Gastrocnemius medialis (tissue), 4 donors: ENCODE results near the gene NAPEPLD. TPM values are rescaled to one million over a fixed set of nuclear protein-coding genes. Genes with fewer than 3 reads are reported as not detected.
"Not testable (repeated sequence)": the region's sequence is repeated elsewhere in the genome, so short reads cannot be mapped to it uniquely, and the experiment has no call there.

Experiments used
- ATAC-seq, 2 donors: fragments of 150-250 bp; one replicate each; pipeline ENCODE4 v1.9.1; 2016
- DNase-seq, 2 donors: peaks; one replicate each; pipeline ENCODE4 v3.0.0-alpha.2; 2019
- H3K27ac ChIP-seq, 4 donors: fragments of 200-600 bp; sonication (generic); 1 replicate in 1 of 4; 2 replicates in 3 of 4; pipeline ENCODE4 v1.5.1; 2016 to 2018; ENCODE audit warnings: mild to moderate bottlenecking in 2 of 4, moderate library complexity in 1 of 4
- H3K27me3 ChIP-seq, 3 donors: fragments of 200-600 bp; sonication (generic) in 2 of 3; 1 replicate in 1 of 3; 2 replicates in 2 of 3; pipeline versions ENCODE4 v1.5.1 to v1.6.0; 2016 to 2019; ENCODE audit warnings: mild to moderate bottlenecking in 1 of 3, moderate library complexity in 1 of 3
- H3K36me3 ChIP-seq, 2 donors: fragments of 200-600 bp; sonication (generic) in 1 of 2; one replicate each; pipeline ENCODE4 v1.5.1; 2017 to 2018
- H3K4me1 ChIP-seq, 2 donors: fragments of 200-600 bp; sonication (generic) in 1 of 2; one replicate each; pipeline ENCODE4 v1.5.1; 2016 to 2017; ENCODE audit warnings: mild to moderate bottlenecking in 2 of 2
- H3K4me3 ChIP-seq, 4 donors: fragments of 200-600 bp; sonication (generic) in 3 of 4; 1 replicate in 1 of 4; 2 replicates in 3 of 4; pipeline ENCODE4 v1.5.1; 2016 to 2019; ENCODE audit warnings: mild to moderate bottlenecking in 2 of 4
- H3K9me3 ChIP-seq, 3 donors: fragments of 200-600 bp; sonication (generic) in 2 of 3; 1 replicate in 1 of 3; 2 replicates in 2 of 3; pipeline ENCODE4 v1.5.1; 2016 to 2019
- CTCF ChIP-seq, 5 experiments: fragments of 450-650 bp in 3 of 5; fragments of 200-600 bp in 2 of 5; sonication (generic) in 2 of 5; IDR thresholded peaks in 4 of 5; conservative IDR thresholded peaks in 1 of 5; 1 replicate in 4 of 5; 2 replicates in 1 of 5; pipeline ENCODE4 v1.5.1; 2016 to 2019; ENCODE audit warnings: antibody characterized with exemption in 5 of 5, mild to moderate bottlenecking in 3 of 5, moderate library complexity in 3 of 5
- POLR2A ChIP-seq, 2 donors: fragments of 450-650 bp; IDR thresholded peaks; one replicate each; pipeline ENCODE4 v1.6.1; 2017; ENCODE audit warnings: antibody characterized with exemption in 2 of 2, mild to moderate bottlenecking in 2 of 2, moderate library complexity in 2 of 2
- in situ Hi-C, 4 donors: fragments of 200-750 bp; cut with MboI; loops; one replicate each; pipeline versions ENCODE4 v1.15.0 to v1.8.0; 2017; ENCODE audit warnings: low sequenced_read_pairs in 4 of 4
- intact Hi-C: fragments of 100-400 bp; cut with DNase I; formaldehyde crosslinking; loops from one replicate; pipeline ENCODE4 v1.15.1; 2023; ENCODE audit warnings: low total_unique reads
- total RNA-seq, 4 donors: library from RNA; depleted of rRNA; stranded (reverse); fragments of >200 nt; gene quantifications; one replicate each; pipeline versions ENCODE4 v1.1.0 to v1.2.3, GENCODE V29; 2016

NAPEPLD gene
- total RNA-seq, 4 donors from 2014 or later = 2.3 to 5.7 (median 4.0) TPM

DNA sequence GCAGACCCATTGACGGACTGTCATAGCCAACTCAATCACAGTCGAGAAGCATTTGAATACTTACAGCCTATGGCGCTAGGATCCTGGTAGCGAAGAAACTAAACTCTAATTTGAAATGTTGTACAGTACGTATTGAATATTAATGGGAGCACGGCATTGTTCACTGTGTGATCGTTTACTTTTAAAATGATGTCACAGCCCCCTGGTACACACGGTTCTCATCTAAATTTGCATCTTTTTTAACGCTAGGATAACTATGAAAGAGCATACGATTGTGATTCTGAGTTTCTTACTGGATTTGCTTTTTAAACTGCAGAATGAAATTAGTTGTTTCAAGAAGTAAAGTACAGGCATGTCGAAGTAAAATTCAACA is 895 bp upstream of the NAPEPLD start:
- ATAC-seq = peak; percentile 16 to 32

DNA sequence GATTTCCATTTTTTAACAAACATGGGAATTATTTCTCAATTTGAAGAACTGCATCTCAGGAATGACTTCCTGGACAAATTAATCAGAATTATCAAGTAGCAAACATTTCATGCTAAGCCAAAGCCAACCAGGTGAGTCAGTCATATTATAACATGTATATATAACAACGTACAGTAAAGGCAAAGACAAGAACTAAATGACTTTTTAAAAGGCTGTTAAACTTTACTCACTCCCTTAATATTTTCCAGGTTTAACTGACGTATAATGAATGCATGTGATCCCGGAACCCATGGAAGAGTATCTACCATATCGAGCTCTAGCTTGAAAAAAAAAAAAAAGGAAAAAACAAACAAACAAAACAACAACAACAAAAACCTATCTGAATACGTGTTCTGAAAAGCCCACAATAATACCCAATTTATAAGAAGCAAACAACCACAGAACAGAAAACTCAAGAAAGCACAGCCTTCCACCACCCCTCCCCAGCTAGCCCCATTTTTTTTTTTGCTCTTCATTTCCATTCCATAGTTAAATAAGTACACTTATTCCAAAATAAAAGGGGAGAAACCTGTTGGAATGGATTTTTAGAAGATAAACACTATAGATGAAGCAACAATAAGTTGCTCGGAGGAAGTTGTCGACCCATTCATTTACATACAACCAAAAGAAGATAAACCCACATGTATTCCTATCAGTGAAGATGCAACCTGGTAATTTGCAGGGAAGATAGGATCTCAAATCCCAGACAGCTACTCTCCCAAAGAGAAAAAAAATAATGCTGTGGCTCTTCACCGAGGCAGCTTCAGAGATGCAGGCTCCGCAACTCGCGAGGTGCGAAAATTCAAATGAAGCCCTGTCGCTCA is 537 bp downstream of the NAPEPLD start:
- in situ Hi-C loops = loop anchor here in 1 of 4 donors (10.0 kb wide), 1 partner anchor 64 kb away; no protein-coding TSS in a partner anchor

More for the DNA sequence above, 895 bp upstream of the NAPEPLD start:
- peak overlapping the region; percentile 84 to 96 (median 92) for H3K27ac ChIP-seq
- in situ Hi-C loops (loop anchor here in 1 of 4 donors (10.0 kb wide), 1 partner anchor 65 kb away; no protein-coding TSS in a partner anchor), intact Hi-C loops (loop anchor here (2.0 kb wide), 1 partner anchor 75 kb away; the partner anchor contains the start of genes ARMC10 and FBXL13)
- TF ChIP-seq POLR2A (IDR thresholded peaks at IDR 0.05) (no peak), CTCF (IDR thresholded peaks at IDR 0.05 in 4 of 5, conservative IDR thresholded peaks at IDR 0.05 in 1 of 5) (no peak)
- H3K27me3 ChIP-seq = no peaks in the 10 kb centered on the region
- H3K4me1 ChIP-seq = peaks cover 25 to 29% of the 10 kb centered on the region in 2 donors
- no peaks in the 10 kb centered on the region for H3K36me3 ChIP-seq
- no peaks in the 10 kb centered on the region for H3K9me3 ChIP-seq
- peak overlapping the region; percentile 69 to 94 (median 81) for H3K4me3 ChIP-seq
- DNase-seq = no peak

DNA sequence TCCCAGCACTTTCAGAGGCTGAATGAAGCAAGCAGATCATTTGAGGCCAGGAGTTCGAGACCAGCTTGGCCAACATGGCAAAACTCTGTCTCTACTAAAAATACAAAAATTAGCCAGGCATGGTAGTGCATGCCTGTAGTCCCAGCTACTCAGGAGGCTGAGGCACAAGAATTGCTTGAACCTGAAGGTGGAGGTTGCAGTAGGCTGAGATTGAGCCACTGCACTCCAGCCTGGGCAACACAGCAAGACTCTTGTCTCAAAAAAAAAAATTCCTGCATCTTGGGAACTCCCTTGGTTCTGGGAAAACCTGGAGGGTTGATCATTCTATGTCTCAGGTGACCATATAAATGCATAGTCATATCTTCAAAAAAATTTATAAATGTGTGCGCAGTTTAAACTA is 4.1 kb downstream of the NAPEPLD start:
- H3K9me3 ChIP-seq, H3K4me3 ChIP-seq, H3K36me3 ChIP-seq, H3K27ac ChIP-seq, DNase-seq, intact Hi-C loops, H3K27me3 ChIP-seq, ATAC-seq: not testable (repeated sequence)
- H3K4me1 ChIP-seq = peaks cover 22 to 27% of the 10 kb centered on the region in 2 donors
- in situ Hi-C loops = loop anchor here in 1 of 4 donors (10.0 kb wide), 1 partner anchor 60 kb away; no protein-coding TSS in a partner anchor

More for the DNA sequence above, 537 bp downstream of the NAPEPLD start:
- peak overlapping the region; percentile 69 to 94 (median 81) for H3K4me3 ChIP-seq
- no peaks in the 10 kb centered on the region for H3K9me3 ChIP-seq
- intact Hi-C loops = loop anchor here (2.0 kb wide), 1 partner anchor 74 kb away; the partner anchor contains the start of genes ARMC10 and FBXL13
- ATAC-seq = peak in 1 of 2 donors; percentile 25
- H3K36me3 ChIP-seq = no peaks in the 10 kb centered on the region
- H3K27me3 ChIP-seq = no peaks in the 10 kb centered on the region
- TF ChIP-seq POLR2A (IDR thresholded peaks at IDR 0.05) (no peak), CTCF (IDR thresholded peaks at IDR 0.05 in 4 of 5, conservative IDR thresholded peaks at IDR 0.05 in 1 of 5) (no peak)
- no peak for DNase-seq
- peaks cover 25 to 29% of the 10 kb centered on the region in 2 donors for H3K4me1 ChIP-seq
- peak overlapping the region; percentile 84 to 96 (median 92) for H3K27ac ChIP-seq

- Histone ChIP-seq H3K4me3 (no peak overlapping the region), H3K4me1 (peaks cover 20 to 27% of the 10 kb centered on the region in 2 donors), H3K27ac (no peak overlapping the region), H3K27me3 (no peaks in the 10 kb centered on the region), H3K36me3 (no peaks in the 10 kb centered on the region), H3K9me3 (no peaks in the 10 kb centered on the region)
- intact Hi-C loops (no loop called here), in situ Hi-C loops (loop anchor here in 1 of 4 donors (10.0 kb wide), 1 partner anchor 59 kb away; no protein-coding TSS in a partner anchor)
- DNase-seq (no peak), ATAC-seq (no peak)
- TF ChIP-seq POLR2A (IDR thresholded peaks at IDR 0.05) (no peak), CTCF (IDR thresholded peaks at IDR 0.05 in 4 of 5, conservative IDR thresholded peaks at IDR 0.05 in 1 of 5) (no peak)
Measured at GRCh38 chr7:103143868-103144267, 5.0 kb downstream of the NAPEPLD start.

DNA sequence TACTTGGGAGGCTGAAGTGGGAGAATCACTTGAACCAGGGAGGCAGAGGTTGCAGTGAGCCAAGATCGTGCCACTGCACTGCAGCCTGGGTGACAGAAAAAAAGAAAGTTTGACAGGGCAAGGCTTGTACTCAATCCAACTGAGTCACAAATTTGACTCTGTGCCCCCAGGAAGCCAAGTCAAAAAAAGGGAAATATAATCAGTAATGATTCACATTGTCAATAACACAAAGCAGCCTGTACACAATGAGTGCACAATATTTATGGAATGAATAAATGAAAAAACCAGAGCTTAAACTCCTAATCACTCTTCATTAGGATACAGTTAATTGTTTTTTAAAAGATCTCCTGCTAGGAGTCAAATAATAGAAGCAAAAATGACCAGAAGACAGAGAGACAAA is 6.4 kb downstream of the NAPEPLD start:
- TF ChIP-seq POLR2A (IDR thresholded peaks at IDR 0.05) (no peak), CTCF (IDR thresholded peaks at IDR 0.05 in 4 of 5, conservative IDR thresholded peaks at IDR 0.05 in 1 of 5) (no peak)
- Histone ChIP-seq H3K27me3 (no peaks in the 10 kb centered on the region), H3K4me3 (no peak overlapping the region), H3K9me3 (no peaks in the 10 kb centered on the region), H3K36me3 (no peaks in the 10 kb centered on the region), H3K4me1 (peaks cover 12 to 16% of the 10 kb centered on the region in 2 donors), H3K27ac (no peak overlapping the region)
- in situ Hi-C loops = loop anchor here in 1 of 4 donors (10.0 kb wide), 1 partner anchor 58 kb away; no protein-coding TSS in a partner anchor
- ATAC-seq (no peak), DNase-seq (no peak)
- intact Hi-C loops = no loop called here
